GM19099 (cell line): ENCODE measurements around the gene ST3GAL3.

Source experiments
- POLR2A ChIP-seq: IDR thresholded peaks from 3 replicates; pipeline ENCODE4 v1.6.1; 2011; ENCODE audit warnings: low read depth; ENCODE audit not compliant: insufficient read length; ENCODE audit errors: extremely low read depth

The ST3GAL3 gene

DNA sequence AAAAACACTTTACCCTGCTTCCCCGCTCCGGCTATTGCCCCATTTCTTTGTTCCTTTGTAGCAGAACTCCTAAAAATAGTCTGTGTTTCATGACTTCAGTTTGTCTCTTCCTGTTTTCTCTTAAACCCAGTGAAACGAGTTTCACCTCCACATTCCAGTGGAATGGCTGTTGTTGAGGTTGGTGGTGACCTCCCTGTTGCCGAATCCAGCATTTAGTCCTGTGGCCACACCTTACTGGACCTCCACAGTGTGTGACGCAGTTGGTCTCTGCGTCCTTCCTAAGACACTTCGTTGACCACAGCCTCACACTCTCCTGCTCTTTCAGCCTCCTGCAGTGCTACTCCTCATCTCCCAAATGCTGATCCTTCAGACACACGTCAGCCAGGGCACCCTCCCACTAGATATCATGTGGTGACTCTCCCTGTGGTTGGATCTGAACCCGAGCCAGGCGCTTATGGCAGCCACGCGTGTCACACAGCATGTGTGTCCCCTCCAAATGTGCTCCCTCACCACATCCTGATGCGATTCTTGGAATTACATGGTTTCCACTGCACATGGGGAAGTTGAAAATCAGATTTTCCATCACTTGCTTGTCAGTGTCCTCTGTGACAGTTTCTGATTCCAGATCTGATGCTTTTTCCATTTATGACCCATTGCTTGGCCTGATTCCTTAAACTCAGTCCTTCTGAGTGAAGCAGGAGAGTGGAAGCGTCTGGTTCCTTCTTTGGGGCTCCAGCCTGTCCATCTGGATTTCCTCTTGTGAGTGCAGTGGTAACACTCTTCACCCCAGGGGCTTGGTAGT is 127.1 kb downstream of the ST3GAL3 start:
- TF ChIP-seq POLR2A = no peak

DNA sequence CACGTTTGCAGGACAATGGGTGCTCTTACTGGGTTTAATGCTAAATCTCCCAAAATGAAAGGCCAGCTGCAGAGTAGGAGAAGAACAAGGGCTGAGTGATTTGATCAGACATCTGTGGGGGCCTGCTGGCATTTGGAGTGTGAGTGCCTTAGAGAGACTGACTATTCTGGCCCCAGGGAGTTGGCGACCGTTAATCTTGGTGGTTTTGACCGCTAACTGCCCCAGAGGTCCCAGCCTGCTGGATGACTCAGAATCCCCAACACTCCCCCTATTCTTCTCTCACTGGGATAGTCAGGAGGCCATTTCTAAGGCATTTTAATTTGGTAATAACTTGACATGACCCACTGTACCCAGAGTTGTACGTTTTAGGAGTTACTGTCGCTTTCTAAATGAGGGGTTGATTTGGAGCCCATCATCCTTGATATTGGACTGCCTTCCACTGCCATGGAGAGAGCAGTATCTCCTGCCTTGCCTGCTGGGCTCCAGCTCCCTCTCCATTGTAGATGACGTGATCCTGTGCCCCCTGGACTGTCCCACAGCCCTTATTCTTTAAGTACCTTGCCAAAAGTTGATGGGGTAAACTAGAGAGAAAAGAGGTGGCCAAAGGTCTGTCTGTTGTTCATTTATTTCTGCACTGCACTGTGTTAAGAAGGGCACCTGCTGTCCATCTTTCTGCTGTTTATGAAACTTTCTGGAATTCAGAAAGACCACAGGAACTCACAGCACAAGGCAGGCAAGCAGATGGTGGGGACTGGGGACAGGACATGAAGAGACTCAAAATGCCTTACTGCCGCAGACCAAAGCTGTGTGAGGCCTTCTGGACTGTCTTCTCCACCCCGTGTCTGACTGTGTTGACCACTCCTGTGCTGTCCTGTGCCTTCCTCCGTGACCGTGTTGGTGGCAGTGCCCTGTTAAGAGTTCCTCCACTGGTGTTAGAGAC is 128.0 kb downstream of the ST3GAL3 start:
- TF ChIP-seq POLR2A = peak; percentile 6

DNA sequence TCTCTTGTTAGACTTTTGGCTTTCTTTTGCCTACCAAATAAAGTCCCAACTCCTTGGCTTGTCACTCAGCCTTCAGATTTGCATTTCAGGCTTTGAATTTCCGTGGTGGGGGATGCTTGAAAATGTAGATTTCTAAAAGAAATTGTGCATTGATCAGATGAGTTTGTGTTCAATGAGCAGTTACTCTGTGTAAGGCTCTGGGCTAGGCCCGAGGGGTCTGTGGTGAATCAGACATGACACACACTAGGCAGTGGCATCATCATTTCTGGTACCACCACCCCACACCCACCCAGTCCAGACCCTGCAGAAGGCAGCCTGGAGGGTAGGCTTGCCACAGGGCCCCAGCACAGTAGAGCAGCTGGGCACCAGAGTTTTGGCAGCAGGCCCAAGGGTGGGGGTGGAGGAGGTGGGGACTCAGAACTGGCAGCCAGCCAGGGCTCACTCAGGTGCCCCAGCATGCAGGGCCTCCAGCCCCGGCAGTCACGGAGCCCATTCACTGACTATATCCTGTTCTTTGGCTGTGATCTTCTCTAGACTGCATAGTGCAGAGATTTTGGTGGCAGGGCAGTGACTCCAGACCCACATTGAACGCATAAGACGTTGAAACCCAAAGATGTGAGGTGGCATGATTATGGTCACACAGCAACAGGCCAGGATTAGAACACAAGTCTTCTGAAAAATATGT is 129.1 kb downstream of the ST3GAL3 start:
- TF ChIP-seq POLR2A = peak; percentile 29

DNA sequence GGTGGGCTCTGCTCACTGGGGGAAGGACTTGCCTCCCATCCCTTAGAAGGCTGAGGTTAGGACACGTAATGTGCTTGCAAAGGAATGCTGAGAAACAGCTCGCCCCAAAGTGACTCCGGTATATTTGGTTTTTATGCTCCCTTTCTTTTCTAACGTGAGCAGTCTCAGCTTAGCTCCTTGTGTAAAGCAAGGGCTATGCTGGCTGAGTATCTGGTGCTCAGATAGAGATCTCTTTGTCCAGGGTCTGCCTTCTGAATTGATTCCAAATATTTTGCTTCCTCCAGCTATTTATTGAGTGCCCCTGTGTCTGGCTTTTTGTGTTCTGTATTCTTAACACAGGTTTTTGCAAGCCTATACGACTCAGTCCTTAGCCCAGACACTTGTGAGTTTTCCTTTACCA is 131.7 kb downstream of the ST3GAL3 start:
- TF ChIP-seq POLR2A = no peak

DNA sequence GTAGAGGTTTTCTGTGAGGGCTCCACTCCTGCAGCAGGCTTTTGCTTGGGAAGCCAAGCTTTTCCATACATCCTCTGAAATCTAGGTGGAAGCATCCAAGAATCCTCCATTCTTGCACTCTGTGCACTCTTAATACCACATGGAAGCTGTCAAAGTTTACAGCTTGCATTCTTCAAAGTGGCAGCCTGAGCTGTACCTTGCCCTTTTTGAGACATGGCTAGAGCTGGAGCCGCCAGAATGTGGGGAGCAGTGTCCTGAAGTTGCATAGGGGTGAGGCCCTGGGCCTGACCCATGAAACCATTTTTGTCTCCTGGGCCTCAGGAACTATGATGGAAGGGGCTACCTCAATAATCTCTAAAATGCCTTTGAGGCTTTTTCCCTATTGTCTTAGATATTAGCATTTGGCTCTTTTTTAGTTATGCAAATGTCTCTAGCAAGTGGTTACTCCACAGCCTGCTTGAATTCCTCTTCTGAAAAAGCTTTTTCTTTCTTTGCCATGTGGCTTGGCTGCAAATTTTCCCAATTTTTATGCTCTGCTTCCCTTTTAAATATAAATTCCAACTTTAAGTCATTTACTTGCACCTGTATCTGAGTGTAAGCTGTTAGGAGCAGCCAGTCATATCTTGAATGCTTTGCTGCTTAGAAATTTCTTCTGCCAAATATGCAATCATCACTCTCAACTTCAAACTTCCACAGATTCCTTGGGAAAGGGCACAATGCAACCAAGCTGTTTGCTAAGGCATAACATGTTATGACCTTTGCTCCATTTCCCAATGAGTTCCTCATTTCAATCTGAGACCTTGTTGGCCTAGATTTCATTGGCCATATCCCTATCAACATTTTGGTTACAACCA is 134.2 kb downstream of the ST3GAL3 start:
- TF ChIP-seq POLR2A = no peak

DNA sequence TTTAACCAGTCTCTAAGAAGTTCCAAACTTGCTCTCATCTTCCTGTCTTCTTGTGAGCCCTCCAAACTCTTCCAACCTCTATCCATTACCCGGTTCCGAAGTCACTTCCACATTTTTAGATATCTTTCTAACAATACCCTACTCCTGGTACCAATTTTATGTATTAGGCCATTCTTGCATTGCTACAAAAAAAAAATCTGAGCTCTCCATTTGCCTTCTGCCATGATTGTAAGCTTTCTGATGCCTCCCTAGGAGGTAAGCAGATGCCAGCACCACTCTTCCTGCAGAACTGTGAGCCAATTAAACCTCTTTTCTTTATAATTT is 134.8 kb downstream of the ST3GAL3 start:
- TF ChIP-seq POLR2A = no peak

DNA sequence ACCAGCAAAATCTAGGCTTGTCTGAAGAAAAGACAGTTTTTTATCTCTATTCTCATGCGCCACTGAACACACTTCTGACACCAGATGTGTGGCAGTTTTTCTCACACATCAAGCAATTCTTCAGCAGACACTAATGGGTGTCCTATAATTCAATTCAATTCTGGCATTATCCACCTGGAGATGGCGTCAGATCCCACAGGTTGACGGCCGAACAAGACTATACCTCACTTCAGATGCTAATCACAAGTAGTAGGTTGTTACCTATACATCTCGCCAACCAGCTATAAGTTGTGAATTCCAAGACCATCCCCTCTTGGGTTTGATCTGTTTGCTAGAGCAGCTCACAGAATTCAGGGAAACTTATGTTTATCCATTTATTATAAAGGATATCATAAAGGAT is 136.3 kb downstream of the ST3GAL3 start:
- no peak for TF ChIP-seq POLR2A

DNA sequence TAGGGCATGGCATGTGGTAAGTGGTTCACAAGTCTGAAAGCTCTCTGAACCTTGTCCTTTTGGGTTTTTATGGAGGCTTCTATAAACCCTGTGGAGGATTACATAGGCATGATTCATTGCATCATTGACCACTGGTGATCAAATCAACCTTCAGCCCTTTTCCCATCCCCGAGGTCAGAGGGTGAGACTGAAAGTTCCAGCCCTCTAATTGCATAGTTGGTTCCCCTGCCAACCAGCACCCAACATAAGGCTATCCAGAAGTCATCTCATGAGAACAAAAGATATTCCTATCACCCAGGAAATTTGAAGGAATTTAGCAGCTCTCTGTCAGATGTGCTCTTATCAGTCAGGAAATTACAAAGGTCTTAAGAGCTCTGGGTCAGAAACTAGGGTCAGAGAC is 136.8 kb downstream of the ST3GAL3 start:
- no peak for TF ChIP-seq POLR2A

DNA sequence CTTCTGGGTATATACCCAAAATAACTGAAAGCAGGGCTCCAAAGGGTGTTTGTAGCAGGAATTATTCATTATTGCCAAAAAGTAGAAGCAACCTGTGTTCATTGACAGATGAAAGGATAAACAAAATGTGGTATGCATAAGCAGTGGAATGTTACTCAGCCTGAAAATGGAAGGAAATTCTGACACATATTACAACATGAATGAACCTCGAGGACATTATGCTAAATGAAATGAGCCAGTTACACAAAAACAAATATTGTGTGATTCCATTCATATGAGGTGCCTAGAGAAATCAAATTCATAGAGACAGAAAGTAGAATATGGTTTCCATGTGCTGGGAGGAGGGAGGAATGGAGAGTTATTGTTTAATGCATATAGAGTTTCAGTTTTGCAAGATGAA is 140.0 kb downstream of the ST3GAL3 start:
- no peak for TF ChIP-seq POLR2A

DNA sequence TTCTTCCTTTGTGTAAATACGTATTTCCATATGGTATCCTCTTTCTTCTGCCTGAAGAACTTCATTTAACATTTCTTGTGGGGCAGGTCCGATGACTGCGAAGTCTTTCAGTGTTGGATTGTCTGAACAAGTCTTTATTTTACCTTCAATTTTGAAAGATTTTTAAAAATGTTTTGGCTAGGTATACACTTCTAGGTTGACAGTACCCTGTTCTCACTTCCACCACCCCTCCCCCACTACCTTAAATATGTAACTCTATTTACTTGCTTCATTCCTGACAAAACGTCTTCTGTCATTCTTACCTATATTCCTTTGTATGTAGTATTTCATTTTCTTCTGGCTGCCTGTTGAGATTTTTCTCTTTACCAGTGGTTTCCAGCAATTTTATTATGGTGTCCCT is 140.5 kb downstream of the ST3GAL3 start:
- no peak for TF ChIP-seq POLR2A

DNA sequence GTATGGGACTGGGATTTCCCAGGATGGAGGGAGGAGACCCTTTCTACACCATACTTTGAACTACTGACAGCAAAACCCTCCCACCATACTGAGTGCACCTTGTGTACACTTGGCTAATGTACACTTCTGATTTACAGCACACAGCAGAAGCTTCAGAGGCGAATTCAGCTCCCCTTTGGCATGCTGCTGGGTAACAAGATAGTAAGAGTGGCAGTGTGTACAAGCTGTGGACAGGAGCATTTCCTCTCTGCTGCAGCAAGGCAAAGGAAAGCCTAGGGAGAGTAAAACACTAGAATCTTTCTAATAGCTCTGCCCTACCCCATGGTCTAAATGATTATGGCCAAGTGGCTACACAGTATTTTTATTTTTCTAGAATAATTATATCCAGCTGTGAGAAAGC is 142.3 kb downstream of the ST3GAL3 start:
- no peak for TF ChIP-seq POLR2A

DNA sequence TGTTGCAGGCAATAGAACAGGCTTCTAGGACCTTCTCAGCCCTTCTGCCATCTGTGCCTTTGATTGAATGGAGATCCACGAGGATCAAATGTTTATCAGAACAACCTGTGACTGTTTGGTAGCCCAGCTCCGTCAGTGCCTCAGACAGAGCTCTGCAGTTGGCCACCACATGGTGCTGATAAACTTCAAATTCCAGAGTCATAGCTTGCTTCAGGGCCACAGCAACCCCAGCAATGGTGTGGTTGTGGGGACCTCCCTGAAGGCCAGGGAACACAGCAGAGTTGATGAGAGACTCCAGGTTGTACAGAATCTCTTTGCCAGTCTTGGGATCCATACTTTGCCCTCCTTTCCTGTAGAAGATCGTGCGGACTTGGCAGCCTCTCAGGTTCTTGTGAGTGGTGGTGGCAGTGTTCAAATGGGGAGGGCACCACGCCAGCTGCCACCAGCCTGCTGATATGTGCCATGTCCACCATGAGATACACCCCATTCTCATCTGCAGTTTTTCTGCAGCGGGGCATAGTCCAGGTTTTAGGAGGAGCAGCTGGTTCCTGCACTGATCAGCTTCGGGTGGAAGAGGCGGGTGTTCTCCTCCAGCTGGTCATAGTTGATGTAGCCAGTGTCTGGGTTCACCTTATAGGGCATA is 143.4 kb downstream of the ST3GAL3 start:
- no peak for TF ChIP-seq POLR2A

DNA sequence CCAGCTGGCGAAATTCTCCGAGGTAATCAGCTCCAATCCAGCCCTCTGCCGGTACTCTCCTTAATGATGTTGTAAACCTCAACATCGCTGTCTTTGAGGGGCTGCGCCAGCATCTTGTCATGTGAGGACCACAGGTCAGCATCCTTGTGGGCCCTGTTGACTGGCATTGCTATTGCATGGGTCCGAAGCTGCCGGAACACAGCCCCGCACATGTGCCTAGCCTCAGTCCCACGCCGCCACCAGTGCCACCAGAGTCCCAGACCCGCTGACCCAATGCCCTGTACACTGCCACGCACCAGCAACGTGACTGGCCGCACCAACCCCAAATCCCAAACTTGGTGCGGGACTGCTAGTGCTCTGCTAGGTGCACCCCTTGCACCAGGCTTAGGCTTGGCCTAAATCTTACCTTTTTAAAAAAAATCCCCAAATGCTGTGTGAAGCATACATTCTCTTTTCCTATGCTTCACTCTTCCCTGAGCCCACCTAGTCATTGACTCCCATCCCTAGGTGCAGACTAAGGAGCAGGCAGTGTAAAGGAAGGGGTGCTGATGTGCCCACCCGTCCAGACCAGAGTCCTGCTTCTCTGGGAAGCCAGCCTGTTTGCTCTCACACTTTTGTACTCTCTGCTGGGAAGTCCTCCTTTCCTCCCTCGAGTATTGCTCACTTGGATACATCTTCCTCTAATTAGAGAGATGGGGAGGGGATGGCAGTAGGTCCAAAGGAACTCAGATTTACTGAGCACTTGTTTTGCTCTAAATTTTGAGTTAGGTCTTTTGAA is 144.4 kb downstream of the ST3GAL3 start:
- no peak for TF ChIP-seq POLR2A

DNA sequence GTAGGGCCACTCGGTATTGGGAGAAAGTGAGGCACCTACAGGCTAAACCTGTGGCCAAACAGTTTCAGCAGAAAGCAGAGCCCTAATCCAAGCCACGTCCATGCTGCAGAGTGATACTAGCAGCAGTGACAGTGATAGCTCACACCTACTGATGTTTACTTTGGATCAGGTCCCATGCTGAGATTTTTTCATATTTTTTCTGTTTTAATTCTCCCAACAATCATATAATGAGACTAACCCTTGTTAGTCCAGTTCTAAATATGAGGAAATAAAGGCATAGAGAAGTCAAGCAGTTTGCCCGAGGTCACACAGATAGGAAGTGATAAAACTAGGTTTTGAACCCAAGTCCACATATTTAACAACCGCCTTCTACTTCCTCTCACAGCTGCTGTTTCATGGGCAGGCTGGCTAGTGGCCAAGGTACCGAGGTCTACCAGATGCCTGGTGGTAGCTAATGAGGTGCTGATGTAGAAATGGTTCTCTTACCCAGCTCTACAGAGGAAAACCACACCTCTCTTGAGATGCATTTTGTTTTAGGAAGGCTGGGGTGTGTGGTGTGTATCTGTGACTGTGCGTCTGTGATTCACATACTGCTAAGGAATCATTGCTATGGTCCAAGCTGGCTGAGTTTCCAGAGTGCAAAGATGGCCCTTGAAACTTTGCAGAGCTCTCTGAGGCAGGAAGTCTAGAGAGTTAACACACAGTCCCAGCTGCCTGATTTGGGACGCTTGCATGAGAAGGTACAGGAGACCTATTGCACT is 146.0 kb downstream of the ST3GAL3 start:
- TF ChIP-seq POLR2A = no peak
